ENCODE data around the gene BTBD9. TPM values are rescaled to one million over a fixed set of nuclear protein-coding genes. Genes with fewer than 3 reads are reported as not detected.

The BTBD9 gene
- total RNA-seq, 2 experiments from 2014 or later = 6.2 to 6.4 TPM

GRCh38 chr6:38143191-38144150, 496.3 kb downstream of the BTBD9 start:
- intact Hi-C loops (cut with micrococcal nuclease) = no loop called here
- Mint-ChIP-seq H3K36me3 (ENCODE audit: low read depth) (peaks cover 2% of the 10 kb centered on the region), H3K4me3 (no peak overlapping the region), H3K9me3 (no peaks in the 10 kb centered on the region), H3K27me3 (no peaks in the 10 kb centered on the region), H3K27ac (no peak overlapping the region), H3K4me1 (ENCODE audit: low read depth) (no peaks in the 10 kb centered on the region)
- ATAC-seq (no peak), DNase-seq (no peak)
- POLR2A ChIA-PET = interaction anchor here (1.0 to 1.1 kb wide), 2 partner anchors 17 to 33 kb away, joined by 3 to 4 read pairs; no protein-coding TSS in a partner anchor
- TF ChIP-seq CTCF (IDR thresholded peaks at IDR 0.05) = no peak
- CTCF ChIA-PET = interaction anchor here (1.2 kb wide), 1 partner anchor 8 kb away, joined by 3 read pairs; no protein-coding TSS in a partner anchor

GRCh38 chr6:38142178-38142902, 497.4 kb downstream of the BTBD9 start:
- DNase-seq (no peak), ATAC-seq (no peak)
- TF ChIP-seq CTCF (IDR thresholded peaks at IDR 0.05) = no peak
- Mint-ChIP-seq H3K4me3 (no peak overlapping the region), H3K36me3 (ENCODE audit: low read depth) (peaks cover 2% of the 10 kb centered on the region), H3K4me1 (ENCODE audit: low read depth) (no peaks in the 10 kb centered on the region), H3K27me3 (no peaks in the 10 kb centered on the region), H3K27ac (no peak overlapping the region), H3K9me3 (no peaks in the 10 kb centered on the region)
- ChIA-PET POLR2A (no interaction called here), CTCF (interaction anchor here (0.8 kb wide), 1 partner anchor 354 kb away, joined by 3 read pairs; no protein-coding TSS in a partner anchor)
- intact Hi-C loops (cut with micrococcal nuclease) = no loop called here

- Mint-ChIP-seq H3K27me3 (no peaks in the 10 kb centered on the region), H3K9me3 (no peaks in the 10 kb centered on the region), H3K4me3 (no peak overlapping the region), H3K27ac (no peak overlapping the region), H3K36me3 (ENCODE audit: low read depth) (peaks cover 2% of the 10 kb centered on the region), H3K4me1 (ENCODE audit: low read depth) (no peaks in the 10 kb centered on the region)
- DNase-seq (no peak), ATAC-seq (no peak)
- CTCF ChIA-PET = interaction anchor here (0.7 to 0.8 kb wide), 2 partner anchors 351 to 354 kb away, joined by 3 read pairs; no protein-coding TSS in a partner anchor
- no peak for TF ChIP-seq CTCF (IDR thresholded peaks at IDR 0.05)
- POLR2A ChIA-PET = no interaction called here
- intact Hi-C loops (cut with micrococcal nuclease) = no loop called here
Observed at GRCh38 chr6:38141716-38142115, 498.0 kb downstream of the BTBD9 start.

GRCh38 chr6:38141085-38141484, 498.6 kb downstream of the BTBD9 start:
- ATAC-seq (no peak), DNase-seq (no peak)
- Mint-ChIP-seq H3K4me1 (ENCODE audit: low read depth) (no peaks in the 10 kb centered on the region), H3K27ac (no peak overlapping the region), H3K4me3 (no peak overlapping the region), H3K9me3 (no peaks in the 10 kb centered on the region), H3K27me3 (no peaks in the 10 kb centered on the region), H3K36me3 (ENCODE audit: low read depth) (peaks cover 2% of the 10 kb centered on the region)
- TF ChIP-seq CTCF (IDR thresholded peaks at IDR 0.05) = no peak
- ChIA-PET POLR2A (interaction anchor here (0.6 to 1.0 kb wide), 2 partner anchors 239 to 342 kb away, joined by 3 read pairs; no protein-coding TSS in a partner anchor), CTCF (interaction anchor here (0.7 to 0.8 kb wide), 2 partner anchors 350 to 353 kb away, joined by 3 read pairs; no protein-coding TSS in a partner anchor)
- intact Hi-C loops (cut with micrococcal nuclease) = no loop called here
